ENCODE results near the gene NTN4.
"Not testable (repeated sequence)": the region's sequence is repeated elsewhere in the genome, so short reads cannot be mapped to it uniquely, and the experiment has no call there.

The NTN4 gene

GRCh38 chr12:95616470-95616869 lies 174.1 kb downstream of the NTN4 start:
- not testable (repeated sequence) for DNase-seq

- DNase-seq = no peak
These were observed 174.8 kb downstream of the NTN4 start for GRCh38 chr12:95615749-95616148.

- no peak for DNase-seq
These were observed 176.1 kb downstream of the NTN4 start for GRCh38 chr12:95614390-95614982.

GRCh38 chr12:95613021-95613420 lies 177.5 kb downstream of the NTN4 start:
- DNase-seq = no peak

GRCh38 chr12:95611676-95612309 lies 178.8 kb downstream of the NTN4 start:
- no peak for DNase-seq

GRCh38 chr12:95608252-95609033 lies 182.1 kb downstream of the NTN4 start:
- no peak for DNase-seq
